Spinal cord (tissue), 10 donors: Measurements from ENCODE around the gene PSKH1. TPM values are rescaled to one million over a fixed set of nuclear protein-coding genes. Genes with fewer than 3 reads are reported as not detected.

Source experiments
- DNase-seq, 6 donors: peaks; one replicate each; pipeline versions ENCODE4 v3.0.0 to v3.0.0-alpha.2; 2013 to 2015; ENCODE audit warnings: low spot score in 6 of 6, low read depth in 4 of 6
- H3K27ac ChIP-seq: one replicate; pipeline ENCODE4 v1.5.1; 2013; ENCODE audit warnings: low read depth, low read length, control low read depth
- H3K27me3 ChIP-seq: one replicate; pipeline ENCODE4 v1.6.1; 2013; ENCODE audit warnings: low read length; ENCODE audit not compliant: control insufficient read depth, insufficient read depth
- H3K36me3 ChIP-seq: one replicate; pipeline ENCODE4 v1.6.1; 2013; ENCODE audit warnings: low read length; ENCODE audit not compliant: control insufficient read depth, insufficient read depth
- H3K4me1 ChIP-seq: one replicate; pipeline ENCODE4 v1.6.1; 2013; ENCODE audit warnings: low read length; ENCODE audit not compliant: control insufficient read depth, insufficient read depth
- H3K4me3 ChIP-seq: one replicate; pipeline ENCODE4 v1.5.1; 2013; ENCODE audit warnings: low read depth, low read length, control low read depth
- H3K9me3 ChIP-seq: one replicate; pipeline ENCODE4 v1.6.1; 2013; ENCODE audit warnings: low read length; ENCODE audit not compliant: control insufficient read depth, insufficient read depth
- WGBS: methylation state at CpG from one replicate; pipeline ENCODE4 v1.1.5; 2013; ENCODE audit warnings: missing lambda C conversion rate; ENCODE audit not compliant: insufficient coverage; 5-methylcytosine and 5-hydroxymethylcytosine counted together
- polyA plus RNA-seq, 2 donors: library from polyadenylated mRNA; unstranded; fragments of 120-200 nt; gene quantifications; one replicate each; pipeline ENCODE4 v1.2.1, GENCODE V29; 2013; ENCODE audit not compliant: insufficient read length in 2 of 2
- total RNA-seq, 2 donors: library from RNA; depleted of rRNA in 1 of 2; stranded (reverse); fragments of 120-200 nt in 1 of 2; fragments of >200 nt in 1 of 2; gene quantifications; one replicate each; pipeline versions ENCODE4 v1.2.3 to v1.2.4, GENCODE V29; 2013 to 2014
- donor health status: healthy.

PSKH1 gene
- total and polyA plus RNA-seq, 4 donors = 8.7 to 31.7 (median 25.0) TPM

- H3K36me3 ChIP-seq = peaks cover 53% of the 10 kb centered on the region
These were observed 26.7 kb downstream of the PSKH1 start for GRCh38 chr16:67919622-67920221.

GRCh38 chr16:67922221-67922620 lies 29.2 kb downstream of the PSKH1 start:
- peaks cover 43% of the 10 kb centered on the region for H3K36me3 ChIP-seq
- DNase-seq = no peak
- 75% methylated on average over 4 of the region's 5 CpGs for WGBS
- H3K4me3 ChIP-seq = no peak overlapping the region
- H3K4me1 ChIP-seq = peaks cover 60% of the 10 kb centered on the region
- no peaks in the 10 kb centered on the region for H3K27me3 ChIP-seq
- H3K9me3 ChIP-seq = no peaks in the 10 kb centered on the region
- peak overlapping the region; percentile 25 for H3K27ac ChIP-seq

More at GRCh38 chr16:67919622-67920221, 26.7 kb downstream of the PSKH1 start:
- Histone ChIP-seq H3K4me1 (peaks cover 67% of the 10 kb centered on the region), H3K27me3 (no peaks in the 10 kb centered on the region), H3K27ac (peak overlapping the region; percentile 25), H3K9me3 (no peaks in the 10 kb centered on the region), H3K4me3 (no peak overlapping the region)
- WGBS = 91% methylated on average over 5 of the region's 6 CpGs
- no peak for DNase-seq

DNA sequence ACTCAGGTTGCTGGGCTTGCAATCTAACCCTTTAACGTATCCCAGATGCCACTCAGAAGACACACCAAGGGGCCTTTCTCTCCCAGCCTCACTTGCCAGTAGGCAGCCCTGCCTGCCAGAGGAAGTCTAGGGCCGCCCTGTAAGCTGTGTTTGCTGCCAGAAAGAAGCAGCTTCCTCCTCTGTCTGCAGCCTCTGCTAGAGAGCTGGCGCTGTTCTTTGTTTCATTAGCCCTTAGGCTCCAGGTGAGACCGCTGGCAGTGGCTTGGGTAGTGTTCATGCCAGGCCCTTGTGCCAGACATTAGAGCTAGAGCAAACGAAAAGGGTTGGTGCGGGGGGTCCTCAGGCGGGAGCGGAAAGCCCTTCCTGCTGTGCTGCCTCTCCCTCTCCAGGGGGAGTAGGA lies 29.7 kb downstream of the PSKH1 start:
- H3K36me3 ChIP-seq = peaks cover 48% of the 10 kb centered on the region
- no peak overlapping the region for H3K27ac ChIP-seq
- 53% methylated on average over 4 of the region's 8 CpGs for WGBS
- H3K4me1 ChIP-seq = peaks cover 58% of the 10 kb centered on the region
- no peak overlapping the region for H3K4me3 ChIP-seq
- no peaks in the 10 kb centered on the region for H3K9me3 ChIP-seq
- no peak for DNase-seq
- H3K27me3 ChIP-seq = no peaks in the 10 kb centered on the region

- Histone ChIP-seq H3K4me1 (peaks cover 57% of the 10 kb centered on the region), H3K9me3 (no peaks in the 10 kb centered on the region), H3K36me3 (peaks cover 54% of the 10 kb centered on the region), H3K27ac (peak overlapping the region; percentile 40), H3K4me3 (no peak overlapping the region), H3K27me3 (no peaks in the 10 kb centered on the region)
- no peak for DNase-seq
- 80% methylated on average over 9 of the region's 10 CpGs for WGBS
These were observed 30.5 kb downstream of the PSKH1 start for GRCh38 chr16:67923414-67924116.

DNA sequence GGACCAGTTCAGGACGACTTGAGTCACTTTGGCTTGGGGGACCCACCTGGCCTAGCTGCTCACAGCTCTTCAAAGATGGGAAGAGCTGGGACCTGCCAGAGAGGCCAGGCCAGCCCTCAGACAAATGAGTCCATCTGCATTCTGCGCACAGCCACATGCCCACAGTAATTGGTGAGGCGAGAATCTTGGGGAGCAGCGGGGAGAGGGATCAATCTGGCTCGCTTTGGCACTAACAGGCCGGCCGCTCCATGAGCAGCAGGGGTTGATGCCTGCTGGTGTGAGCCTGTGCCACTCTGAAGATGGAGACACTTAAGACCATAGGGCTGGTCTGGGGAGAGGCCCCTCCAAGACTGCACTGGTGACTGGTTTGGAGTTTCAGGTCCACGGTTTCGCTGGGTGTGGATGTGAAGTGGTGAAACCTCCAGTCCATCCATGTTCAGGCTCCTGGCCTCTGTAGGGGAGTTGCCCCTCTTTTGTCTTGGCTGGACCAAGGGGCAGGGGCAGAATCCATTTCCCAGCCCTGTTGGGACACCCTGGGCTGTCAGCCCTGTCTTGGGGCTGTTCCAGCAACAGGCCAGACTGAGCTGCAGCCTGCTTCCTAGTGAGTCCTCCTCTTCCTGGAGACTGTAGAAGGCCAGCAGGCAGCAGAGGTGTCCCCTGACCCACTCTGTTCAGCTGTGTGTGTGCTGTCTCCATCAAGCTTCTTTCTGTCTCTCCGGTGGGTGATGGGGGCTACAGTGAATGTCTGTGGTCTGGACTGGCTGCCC lies 31.3 kb downstream of the PSKH1 start:
- no peaks in the 10 kb centered on the region for H3K27me3 ChIP-seq
- no peak for DNase-seq
- H3K36me3 ChIP-seq = peaks cover 57% of the 10 kb centered on the region
- H3K4me3 ChIP-seq = no peak overlapping the region
- peaks cover 57% of the 10 kb centered on the region for H3K4me1 ChIP-seq
- H3K27ac ChIP-seq = peak overlapping the region; percentile 40
- WGBS = 73% methylated on average over 10 of the region's 10 CpGs
- H3K9me3 ChIP-seq = no peaks in the 10 kb centered on the region

DNA sequence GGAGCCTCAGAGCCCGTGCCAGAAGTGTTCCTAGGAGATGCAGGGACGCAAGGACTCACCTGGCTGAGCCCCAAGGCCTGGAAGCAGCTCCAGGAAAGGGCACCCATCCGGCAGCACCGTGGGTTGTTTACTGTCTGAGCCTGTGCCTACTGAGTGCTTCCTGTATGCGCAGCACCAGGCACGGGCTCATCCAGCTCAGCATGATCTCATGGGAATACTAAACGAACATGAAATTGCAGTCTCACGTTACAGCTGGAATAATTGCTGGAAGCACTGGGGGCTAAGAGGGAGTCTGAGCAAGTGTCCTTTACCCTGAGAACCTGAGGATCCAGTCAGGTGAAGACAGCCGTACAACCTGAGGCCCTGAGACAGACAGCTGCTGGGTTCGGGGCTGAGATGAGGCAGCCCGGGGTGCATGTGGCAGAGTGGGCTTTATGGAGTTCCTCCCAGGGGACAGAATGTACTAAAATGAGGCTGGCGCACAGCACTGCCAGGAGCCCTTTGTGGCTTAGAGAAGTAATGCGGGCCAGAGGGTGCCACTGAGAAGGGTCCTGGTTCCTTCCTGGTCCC lies 33.2 kb downstream of the PSKH1 start:
- H3K9me3 ChIP-seq = no peaks in the 10 kb centered on the region
- no peak overlapping the region for H3K4me3 ChIP-seq
- 47% methylated on average over 13 of the region's 13 CpGs for WGBS
- no peaks in the 10 kb centered on the region for H3K27me3 ChIP-seq
- H3K27ac ChIP-seq = no peak overlapping the region
- peaks cover 67% of the 10 kb centered on the region for H3K36me3 ChIP-seq
- peak in 1 of 6 donors; percentile 68 for DNase-seq
- peaks cover 50% of the 10 kb centered on the region for H3K4me1 ChIP-seq

DNA sequence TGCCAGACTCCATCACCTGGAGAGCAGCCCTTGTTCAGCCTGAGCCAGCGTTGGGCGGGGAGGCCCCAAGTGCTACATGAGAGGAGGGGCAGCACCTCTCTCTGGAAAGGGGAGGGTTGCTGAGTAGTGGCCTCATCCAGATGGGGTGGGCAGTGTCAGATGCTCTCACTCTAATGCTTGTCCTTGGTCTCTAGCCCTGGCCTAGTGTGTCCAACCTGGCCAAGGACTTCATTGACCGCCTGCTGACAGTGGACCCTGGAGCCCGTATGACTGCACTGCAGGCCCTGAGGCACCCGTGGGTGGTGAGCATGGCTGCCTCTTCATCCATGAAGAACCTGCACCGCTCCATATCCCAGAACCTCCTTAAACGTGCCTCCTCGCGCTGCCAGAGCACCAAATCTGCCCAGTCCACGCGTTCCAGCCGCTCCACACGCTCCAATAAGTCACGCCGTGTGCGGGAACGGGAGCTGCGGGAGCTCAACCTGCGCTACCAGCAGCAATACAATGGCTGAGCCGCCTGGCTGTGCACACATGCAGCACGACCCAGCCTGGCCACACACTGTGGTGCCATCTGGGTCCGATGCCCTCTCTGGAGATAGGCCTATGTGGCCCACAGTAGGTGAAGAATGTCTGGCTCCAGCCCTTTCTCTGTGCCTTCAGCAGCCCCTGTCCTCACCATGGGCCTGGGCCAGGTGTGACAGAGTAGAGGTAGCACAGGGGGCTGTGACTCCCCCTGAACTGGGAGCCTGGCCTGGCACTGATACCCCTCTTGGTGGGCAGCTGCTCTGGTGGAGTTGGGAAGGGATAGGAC lies 34.3 kb downstream of the PSKH1 start:
- no peaks in the 10 kb centered on the region for H3K27me3 ChIP-seq
- H3K27ac ChIP-seq = no peak overlapping the region
- peaks cover 77% of the 10 kb centered on the region for H3K36me3 ChIP-seq
- DNase-seq = no peak
- 86% methylated on average over 21 of the region's 22 CpGs for WGBS
- no peaks in the 10 kb centered on the region for H3K9me3 ChIP-seq
- H3K4me3 ChIP-seq = no peak overlapping the region
- H3K4me1 ChIP-seq = peaks cover 50% of the 10 kb centered on the region

- H3K9me3 ChIP-seq = no peaks in the 10 kb centered on the region
- no peak for DNase-seq
- peaks cover 76% of the 10 kb centered on the region for H3K36me3 ChIP-seq
- H3K27me3 ChIP-seq = no peaks in the 10 kb centered on the region
- 83% methylated on average over 4 of the region's 7 CpGs for WGBS
- no peak overlapping the region for H3K4me3 ChIP-seq
- no peak overlapping the region for H3K27ac ChIP-seq
- H3K4me1 ChIP-seq = peaks cover 44% of the 10 kb centered on the region
These were observed 35.1 kb downstream of the PSKH1 start for GRCh38 chr16:67928147-67928546.
